ENCODE measurements around the gene ATP6V0C.
"Not testable (repeated sequence)": the region's sequence is repeated elsewhere in the genome, so short reads cannot be mapped to it uniquely, and the experiment has no call there.

The ATP6V0C gene

GRCh38 chr16:2560131-2560797, 46.5 kb downstream of the ATP6V0C start:
- DNase-seq = not testable (repeated sequence)

GRCh38 chr16:2560798-2561133, 47.0 kb downstream of the ATP6V0C start:
- DNase-seq = not testable (repeated sequence)

GRCh38 chr16:2567506-2567905, 53.8 kb downstream of the ATP6V0C start:
- DNase-seq = not testable (repeated sequence)

- not testable (repeated sequence) for DNase-seq
Observed at GRCh38 chr16:2568573-2568972, 54.8 kb downstream of the ATP6V0C start.

Measured in hematopoietic multipotent progenitor cell treated with erythropoietin and hydrocortisone succinate and interleukin-3 and kit ligand, for 8 days (in vitro differentiated cells).